HG03378 (cell line): ENCODE measurements around the gene MOCOS.
A peak's percentile ranks its signal among the peaks of the same experiment; 100 is the strongest.

Experiments used
- ATAC-seq: cut with Tn5 transposase; IDR thresholded peaks from one replicate; pipeline ENCODE4 v1.9.1; 2021; ENCODE audit warnings: mild to moderate bottlenecking, moderate library complexity; ENCODE audit not compliant: unreplicated experiment

MOCOS gene

DNA sequence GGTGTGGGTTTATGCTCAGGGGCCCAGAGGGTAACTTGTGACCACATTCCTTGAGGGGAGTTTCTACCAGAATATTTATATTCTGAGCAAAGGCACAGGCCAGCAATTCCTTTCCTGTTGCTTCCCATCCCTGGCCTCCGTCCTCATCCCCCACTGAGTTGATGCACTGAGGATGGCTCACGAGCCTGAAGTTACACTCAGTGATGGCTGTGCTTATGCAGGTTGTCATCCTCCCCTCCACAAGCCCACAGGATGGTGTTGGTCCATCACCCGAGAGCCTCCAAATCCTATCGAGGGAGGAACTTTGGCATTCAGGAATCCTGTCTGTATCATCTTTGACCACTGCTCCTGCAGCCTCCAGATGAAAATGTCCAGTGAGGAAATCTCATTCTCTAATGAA, 81.9 kb downstream of the MOCOS start:
- no peak for ATAC-seq

DNA sequence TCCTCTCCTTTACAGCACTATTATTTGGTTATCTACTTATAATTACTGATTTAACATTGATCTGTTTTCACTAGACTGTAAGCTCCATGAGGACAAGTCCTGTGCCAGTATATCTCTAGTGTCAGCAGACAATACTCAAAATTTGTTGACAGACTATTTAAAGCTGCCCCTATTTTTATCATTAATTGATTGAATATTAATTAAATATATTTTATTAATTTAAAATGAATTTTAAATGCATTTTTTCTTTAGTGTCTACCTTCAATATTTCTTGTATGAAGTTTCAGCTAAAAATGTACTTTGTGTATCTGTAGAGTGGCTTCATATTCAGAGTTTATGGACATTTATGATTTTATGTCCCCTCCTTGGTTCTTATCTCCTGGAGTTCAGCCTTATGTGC, 83.9 kb downstream of the MOCOS start:
- ATAC-seq, result no peak

DNA sequence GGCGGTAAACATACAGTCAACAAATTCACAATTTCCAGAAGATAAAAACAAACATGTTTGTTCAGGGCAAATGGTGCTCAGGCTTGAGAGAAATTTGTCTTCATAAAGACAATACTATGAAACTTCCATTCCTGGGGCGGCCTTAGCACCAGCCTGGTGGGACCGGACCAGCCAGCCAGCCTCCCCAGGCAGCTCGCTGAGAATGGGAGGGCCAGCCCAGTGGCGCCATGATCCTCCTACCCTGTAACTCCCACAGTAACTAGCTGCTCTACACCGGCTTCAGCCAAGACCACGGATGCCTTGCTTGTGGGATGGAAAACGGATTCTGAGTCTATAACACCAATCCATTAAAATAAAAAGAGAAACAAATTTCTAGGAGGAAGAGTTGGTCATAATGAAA, 86.0 kb downstream of the MOCOS start:
- ATAC-seq, result no peak

DNA sequence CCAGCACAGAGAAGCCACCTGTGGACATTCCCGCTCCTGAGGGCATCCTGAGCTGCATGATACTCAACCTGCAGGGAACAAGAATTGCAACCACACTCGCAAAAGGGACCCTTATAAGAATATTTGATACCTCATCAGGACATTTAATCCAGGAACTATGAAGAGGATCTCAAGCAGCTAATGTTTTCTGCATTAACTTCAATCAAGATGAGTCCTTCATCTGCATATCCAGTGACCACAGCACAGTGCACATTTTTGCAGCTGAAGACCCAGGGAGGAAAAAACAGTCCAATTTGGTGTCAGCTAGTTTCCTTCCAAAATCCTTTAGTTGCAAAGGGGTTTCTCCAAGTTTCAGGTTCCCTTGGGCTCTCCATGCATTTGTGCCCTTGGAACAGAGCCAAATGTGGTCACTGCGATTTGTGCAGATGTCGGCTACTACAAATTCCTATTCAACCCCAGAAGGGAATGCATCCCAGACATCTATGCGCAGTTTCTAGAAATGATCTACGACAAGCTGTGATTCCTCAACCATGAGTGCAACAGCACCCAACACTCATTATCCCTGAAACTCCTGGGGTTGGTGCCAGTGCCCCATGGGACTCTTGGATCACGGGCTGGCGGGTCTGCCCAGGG, 86.9 kb downstream of the MOCOS start:
- no peak for ATAC-seq

DNA sequence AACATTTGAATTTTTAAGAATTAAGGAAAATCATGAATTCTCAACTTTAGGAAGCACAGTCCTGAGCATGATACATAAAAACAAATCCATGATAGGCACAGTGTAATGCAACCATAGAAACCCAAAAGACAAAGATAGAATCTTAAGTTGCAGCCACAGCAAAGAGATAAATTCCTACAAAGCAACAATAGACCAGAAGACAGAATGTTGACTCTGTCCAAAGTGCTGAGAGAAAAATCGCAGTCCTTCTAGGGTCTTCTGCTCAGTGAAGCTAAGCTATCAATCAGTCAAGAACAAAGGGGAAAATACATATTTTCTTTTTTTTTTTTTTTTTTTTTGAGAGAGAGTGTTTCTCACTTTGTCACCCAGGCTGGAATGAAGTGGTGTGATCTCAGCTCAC, 88.3 kb downstream of the MOCOS start:
- ATAC-seq, result no peak

DNA sequence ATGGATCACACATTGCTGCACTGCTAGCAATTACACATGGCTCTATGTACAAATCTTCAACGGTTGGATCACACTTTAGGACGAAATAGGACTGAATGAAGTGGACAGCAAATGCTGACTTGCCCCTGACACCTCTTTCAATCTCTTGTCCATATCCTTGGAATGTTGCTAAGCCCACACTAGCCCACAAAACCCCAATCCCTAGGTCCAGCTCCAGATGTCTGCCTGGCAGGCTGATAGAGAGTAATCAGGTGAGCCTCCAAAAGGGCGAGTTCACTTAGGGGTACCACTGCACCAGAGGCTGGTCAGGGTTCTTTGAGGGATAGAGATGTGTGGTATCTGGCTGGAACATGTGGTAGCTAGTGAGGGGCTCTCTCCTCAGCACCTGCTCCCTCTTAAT, 91.7 kb downstream of the MOCOS start:
- no peak for ATAC-seq

DNA sequence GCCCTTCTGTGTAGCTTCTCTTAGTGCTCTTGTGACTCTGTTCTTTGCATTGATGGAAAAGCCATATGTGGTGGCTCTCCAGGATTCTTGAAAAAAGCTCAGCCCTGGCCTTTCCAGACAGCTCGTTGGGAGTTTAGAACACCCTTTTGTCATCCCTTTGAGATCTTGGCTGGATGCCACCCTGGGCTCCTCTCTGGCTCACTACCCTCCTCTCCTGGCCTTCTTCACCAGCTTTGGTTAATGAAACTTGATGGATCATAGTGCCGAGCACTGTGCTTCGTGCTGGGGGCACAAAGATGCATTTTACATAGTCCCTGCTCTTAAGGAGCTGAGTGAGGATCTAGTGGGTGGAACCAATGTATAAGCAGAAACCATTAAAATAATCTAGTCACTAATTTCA, 94.6 kb downstream of the MOCOS start:
- ATAC-seq, result no peak

DNA sequence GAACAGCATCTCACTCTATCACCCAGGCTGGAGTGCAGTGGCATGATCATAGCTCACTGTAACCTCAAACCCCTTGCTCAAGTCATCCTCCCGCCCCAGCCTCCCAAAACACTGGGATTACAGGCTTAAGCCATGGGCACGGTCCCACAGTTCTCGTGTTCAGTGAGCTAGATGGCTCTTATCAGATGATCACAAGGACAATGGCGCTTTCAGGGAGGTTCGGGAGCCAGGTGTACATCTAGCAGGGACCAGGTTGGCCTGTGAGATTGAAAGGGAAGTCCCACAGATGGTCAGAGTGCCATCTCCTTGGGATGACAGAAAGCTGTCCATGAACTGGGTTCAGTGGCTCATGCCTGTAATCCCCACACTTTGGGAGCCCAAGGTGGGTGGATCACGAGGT, 96.2 kb downstream of the MOCOS start:
- ATAC-seq, result no peak

DNA sequence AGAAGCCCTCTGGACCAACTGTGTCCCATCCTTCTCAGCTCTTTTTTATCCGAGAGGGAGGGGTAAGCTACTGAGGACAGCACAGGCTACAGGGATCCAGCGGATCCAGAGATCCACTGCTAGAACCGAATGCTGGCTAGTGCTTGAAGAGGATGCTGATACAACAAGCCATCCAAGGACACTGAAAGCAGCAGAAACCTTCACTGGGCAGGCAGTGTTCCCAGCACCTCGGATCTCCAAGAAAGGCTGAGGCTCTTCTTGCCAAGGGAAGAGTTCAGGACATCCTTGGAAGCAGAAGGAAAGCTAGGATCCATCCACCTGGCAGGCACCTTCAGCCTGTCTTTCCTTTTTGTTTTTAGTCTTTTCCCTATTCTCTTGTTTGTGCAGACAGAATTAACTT, 97.0 kb downstream of the MOCOS start:
- ATAC-seq, result no peak

DNA sequence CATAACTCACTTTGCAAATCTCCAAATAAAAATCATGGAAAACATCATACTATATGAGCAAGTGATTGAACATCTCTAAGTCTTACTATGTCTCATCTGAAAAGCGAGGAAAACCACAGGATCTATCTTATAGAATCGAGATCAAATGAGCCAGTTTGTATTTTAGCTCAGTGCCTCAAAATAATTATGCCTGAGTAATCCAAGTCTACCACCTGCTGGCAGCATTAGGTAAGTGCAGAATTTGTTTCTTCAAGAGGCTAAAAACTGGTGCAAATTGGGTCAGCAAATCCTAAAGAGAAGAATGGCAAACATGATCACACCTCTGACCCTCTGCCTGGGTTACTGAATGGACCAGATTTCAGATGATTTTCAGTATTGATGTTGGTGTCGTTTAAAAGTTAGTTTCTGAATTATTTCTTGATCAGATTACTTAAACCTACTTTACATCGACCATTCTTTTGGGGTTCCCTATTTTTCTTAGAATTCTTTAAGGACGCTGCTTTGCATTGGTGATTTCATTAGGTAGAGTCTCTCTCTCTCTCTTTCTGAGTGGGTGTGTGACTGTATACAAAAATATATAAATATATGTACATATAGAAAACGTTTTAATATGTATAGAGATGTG, 97.5 kb downstream of the MOCOS start:
- no peak for ATAC-seq

DNA sequence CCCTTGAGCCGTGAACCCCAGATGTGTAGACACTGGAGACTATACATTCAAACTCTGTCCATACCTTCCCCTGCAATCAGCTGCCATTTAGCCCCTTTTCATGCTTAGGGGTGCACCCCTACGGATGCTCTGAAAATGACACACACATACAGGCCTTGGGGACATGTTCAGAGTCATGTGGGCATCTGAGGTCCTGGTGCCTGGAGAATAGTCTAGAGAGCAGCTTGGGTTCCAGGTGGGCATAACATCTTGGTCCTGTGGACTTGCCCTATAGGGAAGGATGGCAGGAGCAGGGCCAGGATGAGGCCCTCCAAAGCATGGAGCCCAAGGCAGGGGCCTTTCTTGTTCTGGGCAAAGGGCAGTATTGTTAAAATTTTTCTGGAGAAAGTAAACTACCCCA, 100.4 kb downstream of the MOCOS start:
- no peak for ATAC-seq

DNA sequence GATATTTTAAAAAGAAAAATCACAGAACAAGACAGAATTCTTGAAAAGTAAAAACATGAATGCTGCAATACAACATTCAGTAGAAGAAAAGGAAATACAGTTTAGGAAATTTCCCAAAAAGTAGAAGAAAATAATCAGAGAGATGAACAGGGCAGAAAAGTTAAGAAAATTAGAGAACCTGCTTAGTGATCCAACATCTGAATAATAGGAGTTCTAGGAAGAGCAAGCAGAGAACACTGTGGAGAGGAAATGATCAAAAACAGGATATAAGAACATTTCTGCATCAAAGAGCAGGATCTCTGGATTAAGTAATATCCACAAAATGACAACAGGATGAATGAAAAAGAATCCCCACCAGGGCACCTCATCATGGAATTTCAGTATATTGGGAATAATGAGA, 101.4 kb downstream of the MOCOS start:
- ATAC-seq, result no peak

DNA sequence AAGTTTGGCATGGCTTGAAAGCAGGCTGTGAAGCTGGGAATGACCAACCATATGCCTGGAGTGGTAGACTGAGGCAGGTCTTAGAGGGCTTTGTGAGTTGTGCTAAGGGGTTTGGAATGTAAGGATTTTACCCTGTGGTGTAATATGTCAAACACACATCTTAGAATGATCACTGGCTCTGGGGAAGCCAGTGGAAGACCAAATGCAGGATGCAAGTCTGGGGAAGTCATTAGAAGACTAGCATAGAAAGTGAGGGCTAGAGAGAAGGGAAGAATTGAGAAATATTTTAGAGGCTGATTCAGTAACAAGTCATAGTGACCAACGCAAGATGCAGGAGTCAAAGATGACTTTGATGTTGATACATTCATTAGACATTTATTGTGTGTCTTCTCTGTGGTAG, 106.7 kb downstream of the MOCOS start:
- ATAC-seq, result no peak

DNA sequence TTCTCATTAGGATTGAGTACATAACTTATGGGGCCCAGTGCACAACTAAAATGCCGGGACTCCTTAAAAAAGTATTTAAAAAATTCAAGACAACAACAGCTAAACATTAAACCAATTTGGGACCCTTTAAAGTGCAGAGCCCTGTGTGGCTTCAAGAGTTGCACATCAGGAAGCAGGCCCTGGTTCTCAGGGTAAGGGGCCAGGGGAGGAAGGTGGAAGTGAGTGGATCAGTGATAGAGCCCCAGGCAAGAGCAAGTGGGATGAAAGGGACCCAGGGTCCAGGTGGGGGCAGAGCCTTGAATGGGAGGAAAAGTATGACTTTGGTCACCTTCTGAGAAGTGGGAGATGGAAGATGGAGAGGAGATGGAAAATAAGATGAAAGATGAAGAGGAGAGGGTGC, 107.9 kb downstream of the MOCOS start:
- ATAC-seq, result no peak

DNA sequence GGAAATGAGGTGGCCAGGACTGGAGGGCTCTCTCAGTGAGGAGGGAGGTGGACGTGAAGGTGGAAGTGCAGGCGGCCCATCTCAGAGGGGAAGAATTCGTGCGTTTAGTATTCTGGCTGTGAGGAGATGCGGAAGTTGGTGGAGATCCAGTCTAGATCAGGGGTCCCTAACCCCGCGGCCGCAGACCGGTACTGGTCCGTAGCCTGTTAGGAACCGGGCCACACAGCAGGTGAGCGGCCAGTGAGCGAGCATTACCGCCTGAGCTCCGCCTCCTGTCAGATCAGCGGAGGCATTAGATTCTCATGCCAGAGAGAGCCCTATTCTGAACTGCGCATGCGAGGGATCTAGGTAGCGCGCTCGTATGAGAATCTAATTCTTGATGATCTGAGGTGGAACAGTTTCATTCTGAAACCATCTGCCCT, 108.6 kb downstream of the MOCOS start:
- no peak for ATAC-seq

DNA sequence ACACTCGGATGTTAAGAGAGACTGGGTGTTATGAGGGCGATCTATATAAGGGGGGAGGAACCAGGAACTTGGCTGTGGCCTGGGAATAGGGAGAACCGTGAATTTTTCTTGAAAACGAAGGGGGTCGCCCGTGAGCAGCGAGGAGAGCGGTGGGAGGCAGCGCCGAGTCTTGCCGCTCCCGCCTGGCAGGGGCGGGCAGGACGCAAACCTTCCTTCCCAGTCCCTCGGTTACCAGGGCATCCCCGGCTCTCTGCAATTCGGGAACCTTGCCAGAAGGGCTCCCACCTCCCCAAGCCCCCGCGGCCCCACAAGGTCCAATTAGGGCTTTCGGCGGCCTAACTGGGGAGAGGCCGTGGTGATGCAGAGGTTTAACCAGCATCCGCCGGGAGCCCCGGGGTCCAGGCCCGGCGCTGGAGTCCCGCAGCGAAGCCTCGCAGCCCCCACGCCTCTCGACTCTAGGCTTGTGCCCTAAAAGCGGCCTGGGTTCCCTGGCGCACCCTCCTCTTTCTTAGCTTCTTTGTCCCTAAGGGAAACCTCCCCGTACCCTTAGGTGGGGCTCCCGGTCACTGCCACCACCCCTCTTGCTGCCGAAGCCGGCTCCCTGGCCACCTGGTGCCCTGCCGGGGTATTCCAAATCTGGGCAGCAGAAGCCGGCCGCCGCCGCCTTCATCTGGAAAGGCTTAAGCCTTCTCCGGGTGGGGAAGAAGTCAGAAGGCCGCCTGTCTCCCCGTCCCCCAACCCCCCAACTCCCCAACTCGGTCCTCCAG, 109.5 kb downstream of the MOCOS start:
- peak; percentile 15 for ATAC-seq

DNA sequence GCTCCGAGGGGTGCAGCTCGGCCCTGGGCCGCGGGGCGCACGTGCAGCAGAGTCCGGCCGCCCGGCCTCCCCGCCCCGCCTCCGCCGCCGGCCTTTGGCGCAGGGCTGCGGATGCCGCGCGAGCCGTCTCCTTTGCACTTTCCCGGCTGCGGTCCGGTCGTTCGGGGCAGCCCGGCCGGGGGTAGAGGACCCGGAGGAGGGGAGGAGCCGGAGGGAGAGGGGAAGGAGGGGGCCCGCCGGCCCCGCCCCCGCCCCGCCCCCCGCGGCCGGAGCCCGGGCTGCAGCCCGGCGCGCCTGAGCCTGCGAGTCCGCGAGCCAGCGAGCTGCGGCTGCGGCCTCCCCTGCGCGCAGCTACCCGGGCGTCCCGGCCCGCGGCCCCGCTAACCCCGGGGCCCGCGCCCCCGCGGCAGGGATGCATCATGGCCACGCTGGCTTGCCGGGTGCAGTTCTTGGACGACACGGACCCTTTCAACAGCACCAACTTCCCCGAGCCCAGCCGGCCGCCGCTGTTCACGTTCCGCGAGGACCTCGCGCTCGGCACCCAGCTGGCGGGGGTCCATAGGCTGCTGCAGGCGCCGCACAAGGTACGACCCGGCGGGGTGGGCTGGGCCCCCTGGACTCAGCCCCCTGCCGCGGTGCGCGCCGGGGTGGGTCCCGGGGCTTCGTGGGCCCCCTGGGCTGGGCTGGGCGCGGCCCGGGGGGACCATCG, 110.3 kb downstream of the MOCOS start, which contains the start of gene FHOD3:
Gene FHOD3 (plus strand): TSS at position 297 of the 709 bp plus-strand sequence. CDS start 123 bp downstream, at position 420.
- ATAC-seq, result peak; percentile 40

DNA sequence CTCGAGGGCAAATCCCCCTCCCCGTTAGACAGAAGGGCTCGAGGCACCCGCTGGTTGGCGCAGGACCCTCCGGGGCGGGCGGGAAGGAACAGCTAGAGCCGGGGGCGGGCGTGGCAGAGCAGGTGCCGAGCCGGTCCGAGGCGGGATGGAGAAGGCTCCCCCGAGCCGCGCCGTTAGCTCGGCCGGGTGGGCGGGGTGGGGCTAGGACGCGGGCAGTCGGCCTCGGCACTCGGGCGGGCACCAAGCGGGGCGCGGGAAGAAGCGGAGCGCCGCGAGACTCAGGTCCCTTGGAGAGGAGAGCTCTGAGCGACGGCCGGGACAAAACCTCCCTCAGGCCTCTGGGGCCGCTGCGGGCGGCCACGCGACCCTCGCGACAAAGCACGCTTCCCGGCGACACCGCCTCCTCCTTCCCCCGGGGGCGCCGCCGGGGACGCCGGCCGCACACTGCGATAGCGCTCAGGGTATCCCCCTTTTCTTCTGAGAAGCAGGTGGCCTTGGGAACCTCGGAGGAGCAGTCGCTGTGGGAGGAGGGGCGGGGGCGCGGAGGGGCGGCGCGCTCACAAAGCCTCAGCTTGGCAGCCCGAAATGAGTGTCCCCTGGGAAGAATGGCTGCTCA, 110.9 kb downstream of the MOCOS start:
- ATAC-seq, result no peak

DNA sequence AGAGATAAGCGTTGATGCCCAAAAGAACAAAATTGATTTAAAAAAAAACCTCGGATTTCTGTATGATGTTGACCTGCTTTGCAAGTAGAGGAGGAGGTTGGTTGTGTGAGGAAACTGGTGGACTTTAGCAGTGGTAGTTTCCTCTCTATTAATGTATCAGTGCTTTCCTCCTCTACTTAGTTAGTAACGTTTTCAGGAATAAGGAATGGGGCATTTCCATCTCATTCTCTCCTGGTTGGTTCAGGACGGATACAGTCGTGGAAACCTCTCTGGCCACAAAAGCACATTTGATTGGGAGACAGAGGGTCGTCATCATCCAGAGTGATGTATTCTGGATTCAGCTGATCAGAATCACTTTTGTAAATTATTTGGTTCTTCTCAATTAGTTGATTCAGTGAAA, 111.7 kb downstream of the MOCOS start:
- ATAC-seq, result no peak

DNA sequence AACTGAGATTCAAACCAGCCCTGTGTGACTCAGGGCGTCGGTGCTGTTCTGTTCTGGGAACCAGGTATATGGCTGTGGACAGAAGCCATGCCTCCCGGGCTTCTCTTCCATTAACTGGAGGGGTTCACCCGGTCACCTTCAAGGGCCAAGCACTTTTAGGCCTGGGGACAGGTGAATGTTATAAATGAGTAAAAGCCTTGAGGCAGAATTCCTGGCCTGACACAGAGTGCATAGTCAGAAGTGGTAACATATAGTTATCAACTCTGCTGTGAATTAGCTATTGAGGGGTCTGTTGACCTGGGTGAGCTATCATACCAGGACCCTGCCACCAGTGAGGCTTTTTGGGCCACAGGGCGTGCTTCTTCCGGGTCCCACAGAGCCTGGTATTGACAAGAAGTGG, 112.9 kb downstream of the MOCOS start:
- no peak for ATAC-seq

DNA sequence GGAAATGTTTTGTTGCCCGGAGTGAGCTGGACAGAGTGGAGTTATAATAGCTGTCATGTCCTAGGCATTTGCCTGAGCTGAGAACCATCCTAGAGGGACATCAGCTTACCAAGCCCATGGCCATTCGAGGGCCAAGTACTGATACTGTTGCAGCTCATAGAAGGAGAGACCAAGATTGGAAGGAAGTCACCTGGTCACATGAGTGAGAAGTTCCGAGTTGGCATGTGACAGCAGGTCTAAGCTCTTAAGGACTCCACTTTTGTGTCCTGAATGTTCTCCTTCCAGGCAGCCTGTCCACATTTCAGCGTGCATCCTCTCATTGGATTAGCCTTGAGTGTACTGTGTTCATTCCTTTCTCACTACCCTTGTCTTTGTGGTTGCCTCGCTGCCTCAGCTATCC, 114.6 kb downstream of the MOCOS start:
- ATAC-seq, result no peak
